ENCODE results near the gene RAB40C.
A peak's percentile ranks its signal among the peaks of the same experiment; 100 is the strongest.

Gene RAB40C

GRCh38 chr16:635573-636205 lies 45.8 kb downstream of the RAB40C start:
- no peak for DNase-seq

DNA sequence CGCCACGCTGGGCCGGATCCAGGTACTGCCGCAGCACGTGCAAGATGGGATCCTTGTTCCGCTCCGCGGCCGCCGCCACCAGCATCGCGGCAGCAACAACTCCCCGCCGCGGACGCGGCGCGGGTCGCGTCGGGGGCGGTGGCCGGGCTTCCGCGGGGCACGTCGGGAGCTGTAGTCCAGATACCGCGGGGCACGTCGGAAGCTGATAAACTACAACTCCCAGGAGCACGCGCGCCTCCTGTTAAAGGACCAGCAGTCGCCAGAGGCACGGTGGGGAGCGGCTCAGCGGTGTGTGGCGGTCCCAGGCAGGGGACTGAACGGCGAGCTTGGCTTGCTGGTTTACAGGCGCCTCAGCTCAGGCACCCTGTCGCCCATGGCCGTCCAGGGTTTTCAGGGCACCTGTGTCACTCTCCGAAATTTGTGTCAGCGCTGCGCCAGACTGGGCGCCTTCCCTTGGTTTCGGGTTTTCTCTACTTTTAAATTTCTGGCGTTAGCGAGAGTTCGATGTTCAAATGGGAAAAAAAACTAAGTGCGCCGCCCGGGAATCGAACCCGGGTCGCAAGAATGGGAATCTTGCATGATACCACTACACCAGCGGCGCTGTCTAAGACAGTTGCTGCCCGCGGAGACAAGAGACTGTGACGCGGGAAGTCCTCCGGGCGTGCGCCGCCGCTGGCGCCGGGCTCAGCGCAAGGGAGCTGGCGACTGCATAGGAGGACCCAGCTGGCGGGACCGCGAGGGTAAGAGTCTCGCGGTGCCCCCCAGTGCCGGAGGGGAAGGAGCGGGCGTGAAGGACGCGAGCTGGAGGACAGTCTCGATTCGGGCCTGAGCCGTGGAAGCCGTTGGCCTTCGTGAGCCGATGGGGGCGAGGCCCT lies 46.6 kb downstream of the RAB40C start, which contains the start of gene METTL26:
TSS of gene METTL26 (minus strand) at position 100 of the 875 bp plus-strand sequence. CDS start at position 85, 15 bp downstream.
- DNase-seq = peak; percentile 93 to 100 (median 97)
- intact Hi-C loops (cut with DNase I) = no loop called here

More at GRCh38 chr16:635573-636205, 45.8 kb downstream of the RAB40C start:
- intact Hi-C loops (cut with DNase I) = no loop called here

DNA sequence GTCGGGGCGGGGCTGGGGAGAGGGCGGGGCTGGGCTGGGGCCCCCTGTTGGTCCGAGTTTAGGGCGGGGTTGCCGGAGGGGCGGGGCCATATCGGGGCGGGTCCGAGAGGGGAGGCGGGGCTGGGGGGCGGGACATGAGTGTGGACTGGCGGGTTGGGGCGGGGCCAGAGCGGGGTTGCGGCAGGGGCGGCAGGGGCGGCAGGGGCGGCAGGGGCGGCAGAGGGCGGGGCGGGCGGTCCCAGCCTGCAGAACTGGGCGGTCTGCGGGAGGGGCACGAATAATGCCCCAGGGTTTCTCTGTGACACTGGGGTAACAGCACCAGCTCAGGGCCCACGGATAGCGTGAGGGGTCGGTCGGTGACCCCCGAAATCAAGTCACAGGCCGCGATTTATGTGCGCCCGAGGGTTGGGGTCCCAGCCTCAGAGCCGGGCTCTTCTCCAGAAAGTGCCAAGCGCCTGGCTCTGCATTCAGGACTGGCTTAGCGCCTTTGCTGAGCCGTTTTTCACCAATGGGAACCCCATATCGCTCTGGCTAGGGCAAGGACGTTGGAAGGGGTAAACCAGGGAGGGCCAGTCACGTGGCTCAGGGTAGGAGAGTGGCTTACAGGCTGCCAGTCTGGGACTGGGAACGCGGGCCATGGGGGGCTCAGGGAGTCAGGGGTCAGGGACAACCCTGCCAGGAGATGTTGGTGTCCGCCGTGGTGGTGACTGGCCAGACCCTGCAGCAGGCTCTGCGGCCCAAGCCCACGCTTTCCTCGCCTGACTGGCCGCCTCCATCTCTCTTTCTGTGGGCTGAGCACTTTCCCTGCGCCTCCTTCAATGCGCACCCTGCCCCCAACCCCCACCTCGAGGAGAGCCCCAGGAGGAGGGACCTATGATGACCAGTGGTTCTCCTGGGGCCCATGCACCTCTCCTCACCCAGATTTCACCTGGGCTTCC lies 47.5 kb downstream of the RAB40C start:
- intact Hi-C loops (cut with DNase I) = no loop called here
- DNase-seq = peak; percentile 74 to 99 (median 94)

DNA sequence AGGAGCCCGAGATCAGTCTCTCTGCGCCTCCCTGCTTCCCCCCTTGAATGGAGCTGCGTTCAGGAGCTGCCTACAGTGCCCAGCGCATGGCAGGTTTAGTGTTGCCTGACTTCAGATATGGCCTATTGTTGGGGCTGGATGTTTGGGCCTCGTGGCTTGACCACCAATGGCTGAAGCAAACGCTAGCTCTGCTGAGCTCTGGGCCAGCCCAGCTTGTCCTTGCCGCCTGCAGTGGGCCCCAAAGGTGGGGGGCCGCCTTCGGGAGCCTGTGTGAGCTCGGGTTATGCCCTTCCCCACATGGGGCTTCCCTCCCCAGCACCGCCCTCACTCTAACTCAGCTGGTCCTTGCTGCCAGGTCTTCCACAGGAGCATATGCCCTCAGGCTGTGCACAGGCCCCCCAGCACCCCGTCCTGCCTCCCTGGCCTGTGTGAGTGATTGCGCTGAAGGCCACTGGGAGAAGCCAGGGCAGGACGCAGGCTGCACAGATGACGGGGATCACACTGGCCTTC lies 48.2 kb downstream of the RAB40C start:
- no peak for DNase-seq
- intact Hi-C loops (cut with DNase I) = no loop called here

DNA sequence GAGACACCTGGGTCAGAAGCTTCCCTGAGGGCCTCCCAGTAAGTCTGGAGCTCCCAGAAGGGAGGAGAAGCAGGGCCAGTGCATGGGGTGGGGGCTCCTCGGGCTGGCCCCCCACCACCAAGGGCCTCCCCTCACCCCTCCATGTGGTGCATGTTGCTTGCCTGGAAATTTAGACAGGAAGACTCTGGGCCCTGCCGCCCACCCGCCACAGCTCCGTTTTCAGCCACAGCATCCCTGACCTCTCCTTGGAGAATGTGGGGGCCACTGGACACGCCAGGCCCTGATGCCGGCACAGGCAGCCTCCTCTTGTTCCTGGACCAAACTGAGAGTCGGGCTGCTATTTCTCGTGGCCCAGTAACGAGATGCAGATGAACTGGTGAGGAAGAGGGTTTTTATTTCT lies 49.0 kb downstream of the RAB40C start:
- intact Hi-C loops (cut with DNase I) = no loop called here
- DNase-seq = no peak

DNA sequence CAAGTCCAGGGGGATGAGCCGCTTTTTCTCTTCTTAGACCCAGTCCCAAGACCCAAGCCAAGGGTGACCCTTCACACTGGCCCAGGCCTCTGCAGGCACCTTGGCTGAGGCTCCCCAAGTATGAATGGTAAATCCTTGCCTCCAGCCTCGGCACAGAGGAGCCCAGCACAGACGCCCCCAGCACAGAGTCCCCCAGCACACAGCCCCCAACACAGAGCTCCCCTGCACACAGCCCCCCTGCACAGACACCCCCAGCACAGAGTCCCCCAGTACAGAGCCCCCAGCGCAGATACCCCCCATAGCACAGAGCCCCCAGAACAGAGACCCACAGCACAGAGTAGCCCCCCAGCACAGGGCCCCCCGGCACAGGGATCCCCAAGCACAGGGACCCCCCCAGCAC lies 50.7 kb downstream of the RAB40C start:
- no peak for DNase-seq
- intact Hi-C loops (cut with DNase I) = no loop called here

- intact Hi-C loops (cut with DNase I) = no loop called here
- peak; percentile 35 to 91 (median 82) for DNase-seq
Observed at GRCh38 chr16:641326-642188, 51.7 kb downstream of the RAB40C start, which contains the start of gene MCRIP2. Gene MCRIP2 (plus strand): TSS chr16:641828. CDS start chr16:641992, 164 bp downstream.

- DNase-seq = peak in 28 of 42 donors; percentile 27 to 78 (median 54)
- intact Hi-C loops (cut with DNase I) = no loop called here
Observed at GRCh38 chr16:642189-643049, 52.6 kb downstream of the RAB40C start.

- intact Hi-C loops (cut with DNase I) = no loop called here
- no peak for DNase-seq
Observed at GRCh38 chr16:643050-643368, 53.1 kb downstream of the RAB40C start.

GRCh38 chr16:644556-644955 lies 54.7 kb downstream of the RAB40C start:
- intact Hi-C loops (cut with DNase I) = no loop called here
- DNase-seq = no peak

- intact Hi-C loops (cut with DNase I) = no loop called here
- DNase-seq = no peak
Observed at GRCh38 chr16:645852-646678, 56.2 kb downstream of the RAB40C start.

- DNase-seq = no peak
- intact Hi-C loops (cut with DNase I) = no loop called here
Observed at GRCh38 chr16:646679-647172, 56.9 kb downstream of the RAB40C start.

DNA sequence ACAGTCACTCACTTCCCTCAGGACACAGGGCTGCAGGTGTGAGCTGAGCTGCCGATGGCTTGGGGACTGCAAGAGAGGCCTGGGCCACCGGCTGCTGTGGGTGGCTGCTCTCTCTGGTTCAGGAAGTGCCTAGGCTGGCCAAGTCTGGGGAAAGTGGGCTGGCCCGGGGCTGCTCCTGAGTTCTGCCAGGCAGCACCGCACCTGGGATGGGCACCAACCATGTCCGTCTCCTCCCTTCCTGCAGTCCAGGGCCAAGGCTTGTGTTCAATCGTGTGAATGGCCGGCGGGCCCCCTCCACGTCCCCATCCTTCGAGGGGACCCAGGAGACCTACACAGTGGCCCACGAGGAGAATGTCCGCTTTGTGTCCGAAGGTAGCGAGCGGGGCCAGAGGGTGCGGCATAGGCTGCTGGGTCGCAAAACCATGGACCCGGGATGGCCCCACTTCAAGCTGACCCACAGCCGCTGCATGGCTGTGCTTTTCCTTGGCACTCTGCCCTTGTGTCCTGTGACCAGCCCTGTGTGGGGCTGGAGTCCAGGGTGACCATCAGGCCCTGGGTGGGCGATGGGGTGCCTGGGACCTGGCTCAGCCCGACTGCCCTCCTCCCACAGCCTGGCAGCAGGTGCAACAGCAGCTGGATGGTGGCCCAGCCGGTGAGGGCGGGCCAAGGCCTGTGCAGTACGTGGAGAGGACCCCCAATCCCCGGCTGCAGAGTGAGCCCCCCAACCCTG lies 57.5 kb downstream of the RAB40C start:
- intact Hi-C loops (cut with DNase I) = no loop called here
- DNase-seq = no peak

DNA sequence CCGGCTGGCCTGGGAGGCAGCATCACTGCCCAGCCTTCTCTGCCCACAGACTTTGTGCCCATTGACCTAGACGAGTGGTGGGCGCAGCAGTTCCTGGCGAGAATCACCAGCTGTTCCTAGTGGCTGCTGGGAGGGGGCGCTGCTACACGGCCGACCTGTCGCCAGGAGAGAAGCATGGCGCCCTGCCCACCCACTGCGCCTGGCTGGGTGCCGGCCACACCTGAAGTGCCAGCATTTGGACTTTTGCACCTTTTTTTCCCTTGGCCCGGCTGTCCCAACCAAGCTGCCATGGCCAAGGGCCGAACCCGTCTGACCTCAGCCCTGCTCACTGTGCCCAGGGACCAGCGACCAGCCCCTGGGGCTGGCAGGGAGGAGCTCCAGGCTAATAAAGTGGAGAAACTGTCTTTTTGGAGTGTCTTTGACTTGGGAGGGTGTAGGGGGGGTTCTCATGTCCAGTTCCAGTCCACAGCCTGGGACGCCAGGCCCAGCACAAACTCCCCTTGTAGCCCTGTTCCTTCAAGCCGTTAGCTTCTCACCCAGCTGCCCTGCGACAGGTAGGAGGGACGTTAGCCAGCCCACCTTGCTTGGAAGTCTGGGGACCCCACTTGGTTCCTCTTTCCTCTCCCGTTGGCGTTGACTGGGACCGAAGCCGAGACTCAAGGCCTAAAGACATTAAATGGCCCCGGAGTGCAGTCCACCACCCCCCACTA lies 58.4 kb downstream of the RAB40C start:
- intact Hi-C loops (cut with DNase I) = no loop called here
- DNase-seq = peak in 9 of 42 donors; percentile 33 to 66 (median 40)
